Adrenal gland (tissue), 5 donors: ENCODE measurements around the gene SUV39H1.

Experiments
- CTCF ChIP-seq, 6 experiments: fragments of 450-650 bp in 4 of 6; fragments of 200-600 bp in 2 of 6; sonication (generic) in 1 of 6; IDR thresholded peaks; 1 replicate in 5 of 6; 2 replicates in 1 of 6; pipeline versions ENCODE4 v1.5.1 to v1.8.0; 2016 to 2021; ENCODE audit warnings: antibody characterized with exemption in 6 of 6, mild to moderate bottlenecking in 2 of 6, moderate library complexity in 1 of 6
- POLR2A ChIP-seq, 2 donors: fragments of 450-650 bp; IDR thresholded peaks; one replicate each; pipeline ENCODE4 v1.6.1; 2017; ENCODE audit warnings: antibody characterized with exemption in 2 of 2, mild to moderate bottlenecking in 2 of 2, moderate library complexity in 1 of 2
- donor health status: DM: no; HTN: no; CAD: no.

GRCh38 chrX:48751343-48751742, 54.8 kb downstream of the SUV39H1 start:
- TF ChIP-seq CTCF (IDR thresholded peaks at IDR 0.05) (no peak), POLR2A (IDR thresholded peaks at IDR 0.05) (no peak)
